ACHN (cell line): ENCODE results near the gene ZDHHC14.
"Not testable (repeated sequence)": the region's sequence is repeated elsewhere in the genome, so short reads cannot be mapped to it uniquely, and the experiment has no call there.

Experiments
- DNase-seq: peaks from one replicate; pipeline ENCODE4 v3.0.0-alpha.2; 2015
- in situ Hi-C: cut with HindIII; loops from 2 replicates; pipeline ENCODE4 v1.10.0; 2017; ENCODE audit warnings: low sequenced_read_pairs, low pct_ligation_motif_present, low pct_unique_long_range_greater_than_20kb

Gene ZDHHC14

DNA sequence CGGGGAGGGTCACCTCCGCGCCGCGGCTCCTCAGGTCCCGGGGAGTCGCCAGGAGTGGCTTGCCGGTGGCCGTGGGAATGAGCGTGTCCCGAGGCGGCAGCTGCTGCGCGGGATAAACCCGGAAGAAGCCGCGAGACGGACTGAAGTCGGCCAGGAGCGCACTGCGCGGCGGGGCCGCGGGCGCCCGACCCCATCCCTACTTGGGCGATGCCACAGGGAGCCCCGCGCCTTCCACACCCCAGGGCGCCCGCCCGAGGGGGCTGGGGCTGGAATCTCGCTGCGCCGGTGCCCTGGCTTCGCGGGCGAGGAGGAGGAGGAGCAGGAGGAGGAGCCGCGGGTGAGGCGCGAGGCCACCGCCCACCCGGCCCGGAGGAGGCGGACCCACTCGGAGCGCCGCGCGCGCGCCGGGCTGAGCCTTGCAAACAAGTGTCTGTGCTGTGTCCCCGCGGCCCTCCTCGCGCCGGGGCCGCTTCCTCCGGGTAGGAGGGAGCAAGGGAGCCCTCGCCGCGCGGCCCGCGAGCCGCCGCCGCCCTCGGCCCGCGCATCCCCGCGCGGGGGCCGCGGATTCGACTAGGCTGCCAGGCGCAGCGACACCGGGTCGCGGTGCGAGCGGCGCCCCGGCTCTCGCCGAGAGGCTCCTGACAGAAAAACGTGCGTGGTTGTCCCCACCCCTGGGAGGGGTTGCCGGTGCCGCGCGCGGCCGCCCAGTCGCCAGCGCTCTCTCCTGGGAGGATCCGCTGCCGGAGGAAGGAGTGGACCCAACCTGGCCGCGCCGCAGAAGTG lies at the start of gene ZDHHC14:
Gene ZDHHC14, plus strand, starts transcription at position 412 of the 783 bp plus-strand sequence.
- peak; percentile 82 for DNase-seq
- in situ Hi-C loops: no loop called here

DNA sequence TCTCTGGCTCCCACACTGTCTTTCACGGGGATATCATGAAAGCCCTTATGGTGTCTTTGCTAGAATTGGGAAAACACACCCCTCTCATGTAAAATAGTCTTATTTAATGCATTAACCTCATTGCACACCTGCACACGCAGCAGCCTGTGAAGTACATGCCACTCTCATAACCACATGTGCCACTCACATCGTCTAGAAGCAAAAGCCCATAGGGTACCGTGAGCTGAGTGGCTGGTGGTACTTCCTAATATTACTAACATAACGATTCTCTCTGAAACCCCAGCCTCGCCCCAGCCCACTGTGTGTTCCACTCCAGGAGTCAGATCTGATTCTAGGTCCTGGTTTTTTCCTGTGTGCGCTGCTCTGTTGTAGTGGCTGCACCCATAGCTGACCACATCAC lies 48.2 kb upstream of the ZDHHC14 start:
- no peak for DNase-seq
- in situ Hi-C loops: no loop called here

DNA sequence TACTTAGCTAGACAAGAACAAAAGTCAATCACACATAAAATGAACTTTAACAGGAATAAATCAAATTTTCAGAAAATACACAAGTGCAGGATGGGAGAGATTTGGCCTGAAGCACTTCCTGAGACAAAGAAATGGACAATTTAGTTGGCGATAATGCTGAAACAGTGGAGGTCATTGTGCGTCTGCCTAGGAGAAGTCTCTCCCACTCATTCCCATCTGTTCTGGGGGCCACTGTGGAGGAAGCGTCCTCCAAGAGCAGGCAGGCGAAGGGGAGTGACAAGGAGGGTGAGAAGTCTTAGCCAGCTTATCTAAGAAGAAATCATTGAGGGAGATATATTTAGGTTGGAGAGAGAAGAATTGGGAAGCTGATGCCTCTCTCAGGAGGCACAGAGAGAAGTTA lies 47.5 kb upstream of the ZDHHC14 start:
- in situ Hi-C loops: no loop called here
- DNase-seq: no peak

DNA sequence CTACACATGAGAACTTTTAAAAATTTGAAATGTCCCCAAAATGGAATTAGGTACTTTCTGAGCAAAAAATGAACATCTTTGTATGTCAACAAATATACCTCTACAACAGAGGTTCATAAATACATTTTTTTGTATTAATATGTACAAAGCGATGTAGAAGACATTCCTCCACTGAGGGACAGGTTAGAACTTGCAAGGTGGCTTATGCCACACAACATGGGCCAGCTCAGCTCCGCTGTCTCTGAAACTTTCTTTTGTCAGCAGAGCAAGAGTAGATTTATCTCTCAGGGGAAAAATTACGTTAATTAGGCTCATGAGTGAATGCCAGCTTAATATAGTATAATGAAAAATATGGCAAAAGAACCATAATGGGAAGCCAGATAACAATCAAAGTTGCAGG lies 47.0 kb upstream of the ZDHHC14 start:
- no peak for DNase-seq
- in situ Hi-C loops: no loop called here

DNA sequence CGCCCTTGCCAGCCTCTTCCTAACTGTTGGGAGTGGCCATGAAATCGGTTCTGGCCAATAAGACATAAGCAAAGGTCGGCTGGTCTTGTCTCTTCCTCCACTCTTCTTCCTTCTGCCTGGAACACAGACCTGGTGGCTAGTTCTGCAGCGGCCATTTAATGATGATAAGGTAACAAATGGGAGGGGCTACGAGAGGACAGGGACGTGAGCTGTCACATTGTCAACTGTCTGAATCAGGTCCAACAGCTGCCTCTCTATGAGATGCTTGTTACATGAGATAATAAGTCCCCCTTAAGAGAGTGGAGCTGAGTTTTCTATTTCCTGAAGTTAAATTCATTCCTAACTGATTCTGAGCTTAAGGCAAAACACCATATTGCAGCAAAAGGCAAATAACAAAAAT lies 45.2 kb upstream of the ZDHHC14 start:
- no peak for DNase-seq
- in situ Hi-C loops: no loop called here

DNA sequence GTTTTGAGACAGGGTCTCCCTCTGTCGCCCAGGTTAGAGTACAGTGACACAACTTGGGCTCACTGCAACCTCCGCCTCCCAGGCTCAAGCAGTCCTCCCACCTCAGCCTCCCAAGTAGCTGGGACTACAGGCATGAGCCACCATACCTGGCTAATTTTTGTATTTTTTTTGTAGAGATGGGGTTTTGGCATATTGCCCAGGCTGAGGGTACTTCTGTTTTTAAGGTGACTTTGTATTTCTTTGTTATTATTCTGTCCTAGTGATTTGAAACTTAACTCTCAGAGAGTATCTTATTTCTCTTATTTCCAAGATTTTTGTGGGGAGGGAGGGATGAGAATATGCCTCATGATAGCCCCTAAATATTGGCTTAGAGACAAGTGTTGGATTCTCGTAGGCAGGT lies 43.7 kb upstream of the ZDHHC14 start:
- in situ Hi-C loops, DNase-seq: not testable (repeated sequence)

DNA sequence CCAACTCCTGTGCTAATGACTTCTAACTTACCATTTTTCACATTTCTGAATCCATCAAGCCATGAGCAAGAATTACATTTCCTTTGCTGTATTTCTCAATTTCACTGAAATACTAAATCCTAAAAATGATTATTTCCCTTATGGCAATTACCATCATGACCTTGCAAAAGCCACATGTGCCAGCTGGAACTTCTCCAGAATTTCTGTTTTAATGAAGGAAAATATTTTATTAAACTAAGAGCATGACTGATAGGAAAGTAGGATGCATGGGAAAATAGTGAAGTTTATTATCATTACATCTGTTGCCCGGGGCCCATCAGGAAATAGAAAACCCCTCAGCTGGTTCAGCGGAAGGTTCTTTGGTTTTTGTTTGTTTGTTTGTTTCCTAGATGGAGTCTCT lies 43.2 kb upstream of the ZDHHC14 start:
- DNase-seq: no peak
- in situ Hi-C loops: no loop called here

DNA sequence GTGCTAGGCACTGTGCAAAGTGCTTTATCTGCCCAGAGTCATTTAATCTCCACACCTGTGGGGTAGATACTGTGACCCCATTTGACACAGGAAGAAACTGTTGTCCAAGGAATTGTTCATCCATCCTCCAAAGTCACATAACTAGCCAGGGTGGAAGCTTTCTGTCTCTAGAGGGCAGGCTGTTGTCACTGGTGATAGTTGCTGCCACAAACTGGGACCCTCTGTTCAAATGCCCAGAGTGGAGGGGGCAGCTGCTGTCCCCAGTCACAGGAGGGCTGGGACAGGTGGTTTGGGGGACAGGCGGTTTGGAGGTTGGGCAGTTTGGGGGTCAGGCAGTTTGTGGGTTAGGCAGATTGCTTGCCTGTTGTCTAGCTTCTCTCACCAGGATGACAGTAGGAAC lies 41.6 kb upstream of the ZDHHC14 start:
- in situ Hi-C loops: no loop called here
- DNase-seq: no peak

DNA sequence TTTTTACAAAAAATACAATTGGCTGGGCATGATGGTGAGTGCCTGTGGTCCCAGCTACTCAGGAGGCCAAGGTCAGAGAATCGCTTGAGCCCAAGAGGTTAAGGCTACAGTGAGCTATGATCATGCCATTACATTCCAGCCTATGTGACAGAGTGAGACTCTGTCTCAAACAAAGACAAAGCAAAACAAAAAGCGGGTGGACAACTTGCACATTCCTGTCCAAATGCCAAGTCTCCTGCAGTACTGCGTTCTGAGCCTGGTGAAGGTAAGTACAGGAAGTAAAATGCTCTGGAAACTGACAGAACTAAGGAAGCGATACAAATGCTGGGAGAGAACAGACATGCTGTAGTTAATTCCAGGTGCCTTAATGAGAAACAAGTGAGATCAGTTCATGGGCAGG lies 37.3 kb upstream of the ZDHHC14 start:
- no peak for DNase-seq
- in situ Hi-C loops: no loop called here

DNA sequence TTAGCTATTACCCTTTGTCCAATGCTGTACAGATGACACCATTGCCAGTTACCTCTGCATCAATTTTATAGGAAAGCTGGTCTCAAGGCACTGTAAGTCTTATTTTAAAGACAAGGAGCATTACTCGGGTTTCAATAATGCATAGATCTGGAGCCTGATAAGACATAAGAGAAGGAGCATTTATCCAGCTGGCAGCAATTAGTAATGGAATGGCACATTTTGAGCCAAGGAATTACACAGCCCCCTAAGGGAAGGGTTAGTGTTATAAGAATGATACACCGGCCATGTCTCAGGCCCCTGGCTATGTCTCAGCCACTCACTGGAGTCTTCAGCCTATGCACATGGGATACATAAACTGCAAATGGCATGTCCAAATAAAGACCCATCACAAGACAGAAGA lies 34.6 kb upstream of the ZDHHC14 start:
- DNase-seq: no peak
- in situ Hi-C loops: no loop called here

DNA sequence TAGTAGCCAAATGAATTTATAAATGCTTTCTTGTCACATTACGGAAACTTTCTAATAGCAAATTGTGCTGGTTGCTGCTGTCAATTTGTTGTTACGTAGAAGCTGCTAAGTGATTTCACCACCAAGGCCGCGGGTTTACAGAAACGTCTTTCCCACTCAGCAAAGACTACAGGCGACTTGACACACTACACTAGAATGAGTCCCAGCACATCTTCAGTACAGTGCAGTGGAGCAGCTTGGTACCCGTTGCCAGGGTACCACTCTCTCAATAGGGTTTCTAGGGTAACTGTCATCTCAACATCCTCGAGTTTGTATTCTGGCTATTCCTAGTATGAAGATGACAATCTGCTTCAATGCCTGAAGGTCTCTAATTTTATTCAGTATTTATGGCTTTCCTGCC lies 22.7 kb upstream of the ZDHHC14 start:
- in situ Hi-C loops: no loop called here
- no peak for DNase-seq

DNA sequence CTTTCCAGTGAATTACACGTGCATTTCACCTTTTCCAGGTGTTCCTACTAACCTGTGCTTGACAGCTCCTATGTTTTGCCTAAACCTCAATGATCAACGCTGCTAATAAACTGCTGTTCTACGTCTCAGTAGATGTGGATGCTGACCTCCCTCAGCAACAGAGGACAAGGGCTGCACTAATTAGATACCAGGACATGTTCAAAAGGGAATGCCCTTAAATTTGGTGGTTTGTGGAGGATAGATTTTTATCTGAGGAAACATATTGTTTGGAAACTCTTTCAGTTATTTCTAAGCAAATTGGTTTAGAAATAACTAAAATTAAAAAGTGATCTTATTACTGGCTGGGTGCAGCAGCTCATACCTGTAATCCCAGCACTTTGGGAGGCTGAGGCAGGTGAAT lies 19.1 kb upstream of the ZDHHC14 start:
- in situ Hi-C loops: no loop called here
- no peak for DNase-seq

DNA sequence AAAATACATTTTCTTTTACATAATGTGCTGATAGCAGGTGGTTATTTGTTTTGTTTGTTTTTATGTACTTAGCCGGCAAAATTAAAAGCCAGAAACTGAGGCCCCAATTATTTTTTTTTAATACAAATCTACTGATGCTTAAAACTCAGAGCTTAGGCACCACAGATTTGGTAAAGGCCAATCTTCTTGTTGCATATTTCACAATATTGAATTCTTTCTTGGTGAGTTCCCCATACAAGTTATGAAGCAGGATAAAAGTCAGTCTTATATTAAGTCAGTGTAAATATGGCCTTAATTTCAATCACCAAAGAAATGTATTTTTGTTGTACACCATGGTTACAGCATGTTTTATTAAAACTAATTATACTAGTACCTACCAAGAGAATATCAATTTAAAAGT lies 16.3 kb upstream of the ZDHHC14 start:
- DNase-seq: no peak
- in situ Hi-C loops: no loop called here

DNA sequence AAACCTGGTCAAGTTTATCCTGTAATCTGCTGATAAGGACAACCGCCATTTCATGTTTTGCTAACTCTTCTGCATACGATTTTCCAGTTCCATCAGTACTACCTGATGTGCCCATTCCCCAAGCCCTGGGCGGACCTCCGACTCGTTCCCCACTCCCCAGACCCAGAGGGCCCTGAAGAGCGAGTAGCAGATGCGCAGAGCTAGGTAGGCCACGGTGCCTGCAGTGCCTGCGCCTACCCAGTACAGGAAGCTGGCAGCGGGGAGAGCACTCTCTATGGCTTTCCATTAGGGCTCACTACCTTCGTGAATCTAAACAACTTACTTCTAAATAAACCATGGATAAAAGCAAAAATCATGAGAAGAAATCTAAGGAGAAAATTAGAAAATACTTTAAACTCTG lies 14.3 kb upstream of the ZDHHC14 start:
- DNase-seq: no peak
- in situ Hi-C loops: no loop called here

DNA sequence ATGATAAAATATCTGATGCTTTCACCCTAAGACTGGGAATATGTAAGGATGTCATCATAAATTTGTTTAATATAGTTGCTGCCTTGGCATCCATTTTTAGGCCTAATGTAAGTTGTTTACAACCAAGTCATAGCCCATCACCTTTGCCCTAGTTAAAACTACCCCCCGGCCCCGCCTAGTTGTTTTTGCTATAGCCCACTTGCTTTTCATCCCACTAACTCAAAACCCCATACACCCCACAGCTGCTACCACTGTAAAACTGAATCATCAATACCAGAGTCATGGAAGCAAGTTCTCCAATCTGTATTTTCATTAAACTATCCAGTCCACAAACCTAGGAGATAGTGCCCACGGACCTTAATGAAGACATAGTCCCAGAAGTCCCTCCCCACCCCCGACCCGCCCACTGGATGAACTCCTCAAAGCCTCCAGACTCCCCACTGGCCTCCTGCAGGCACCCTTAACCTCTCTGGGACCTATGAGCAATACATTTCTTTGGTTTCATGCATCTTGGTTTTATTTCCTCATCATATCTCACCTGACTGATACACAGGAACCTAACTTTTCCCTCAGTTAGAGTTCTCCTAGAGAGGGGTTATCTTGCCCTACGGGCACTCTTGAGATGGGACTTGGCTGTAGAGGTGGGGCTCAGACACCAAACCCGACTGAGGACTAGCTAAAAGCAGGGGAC lies 12.5 kb upstream of the ZDHHC14 start:
- no peak for DNase-seq
- in situ Hi-C loops: no loop called here

DNA sequence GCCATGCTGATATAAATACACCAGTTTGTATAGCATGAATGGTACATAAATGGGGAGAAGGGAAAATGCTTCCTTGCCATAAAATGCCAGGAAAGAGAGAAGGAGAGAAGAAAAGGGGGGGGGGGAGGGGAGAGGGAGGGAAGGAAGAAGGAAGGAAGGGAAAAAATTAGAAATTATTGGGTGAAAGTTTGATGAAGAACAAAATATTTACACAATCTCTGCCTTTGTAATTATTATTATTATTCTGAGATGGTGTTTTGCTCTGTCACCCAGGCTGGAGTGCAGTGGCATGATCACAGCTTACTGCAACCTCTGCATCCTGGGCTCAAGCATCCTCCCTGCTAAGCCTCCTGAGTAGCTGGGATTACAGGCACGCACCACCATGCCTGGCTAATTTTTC lies 10.2 kb upstream of the ZDHHC14 start:
- DNase-seq: no peak
- in situ Hi-C loops: no loop called here

DNA sequence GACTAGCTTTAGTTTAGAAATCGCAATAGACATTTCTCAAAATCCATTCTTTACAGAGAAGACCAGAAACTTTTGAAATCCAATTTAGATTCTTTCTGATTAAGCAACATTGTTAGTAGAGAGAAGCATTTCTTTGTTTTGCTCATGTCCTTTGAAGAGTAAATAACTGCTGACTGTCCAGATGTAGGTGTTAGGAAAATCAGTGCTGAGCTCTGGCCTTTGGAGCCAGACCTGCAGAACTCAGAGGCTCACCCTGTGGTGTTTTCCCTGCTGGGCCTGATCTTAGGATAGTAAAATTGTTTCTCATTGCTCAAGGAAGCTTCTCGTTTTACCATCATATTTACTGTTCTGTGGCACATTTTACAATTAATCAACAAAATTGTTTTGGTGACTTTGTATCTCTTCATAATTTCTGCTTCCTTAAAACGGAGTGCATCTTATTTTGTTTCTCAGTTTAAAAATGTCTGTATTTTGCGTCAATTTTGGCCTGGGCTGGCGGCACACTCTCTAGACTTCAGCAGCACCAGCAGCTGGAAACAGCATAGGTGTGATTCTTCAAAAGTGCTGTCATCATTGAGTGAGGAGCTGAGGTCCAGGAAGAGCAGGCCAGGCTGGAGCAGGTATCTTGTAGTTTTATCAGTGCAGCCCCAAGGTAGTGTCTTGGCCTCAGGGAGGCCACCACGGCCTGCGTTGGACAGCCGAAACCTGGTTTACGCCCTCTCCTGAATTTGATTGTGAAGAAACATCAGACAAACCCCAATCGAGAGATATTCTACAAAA lies 8.3 kb upstream of the ZDHHC14 start:
- DNase-seq: no peak
- in situ Hi-C loops: no loop called here

DNA sequence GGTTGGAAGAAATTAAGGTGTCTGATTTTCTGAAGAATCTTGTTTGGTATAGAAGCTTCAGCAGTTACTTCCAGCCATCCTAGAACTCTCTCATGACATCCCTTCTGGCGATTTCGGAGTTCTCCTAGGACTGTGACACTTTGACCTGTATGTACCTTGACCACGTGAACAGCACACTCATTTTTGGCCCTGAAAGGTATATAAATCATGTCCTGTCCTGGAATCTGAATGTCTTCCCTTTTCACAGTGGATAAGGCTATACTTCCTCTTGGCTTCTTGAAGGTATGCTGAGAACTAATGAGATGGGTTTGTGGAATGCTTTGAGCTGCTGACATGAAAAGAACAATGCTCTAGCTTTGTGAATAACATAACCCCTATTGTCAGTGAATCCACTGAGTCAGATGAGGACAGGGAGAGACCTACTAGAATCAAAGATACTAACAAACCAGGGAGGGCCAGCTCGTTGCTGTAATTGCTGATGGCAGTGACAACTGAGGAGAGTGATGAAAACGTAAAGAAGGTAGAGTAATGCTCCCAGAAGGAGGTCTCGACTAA lies 6.0 kb upstream of the ZDHHC14 start:
- in situ Hi-C loops: no loop called here
- DNase-seq: no peak

DNA sequence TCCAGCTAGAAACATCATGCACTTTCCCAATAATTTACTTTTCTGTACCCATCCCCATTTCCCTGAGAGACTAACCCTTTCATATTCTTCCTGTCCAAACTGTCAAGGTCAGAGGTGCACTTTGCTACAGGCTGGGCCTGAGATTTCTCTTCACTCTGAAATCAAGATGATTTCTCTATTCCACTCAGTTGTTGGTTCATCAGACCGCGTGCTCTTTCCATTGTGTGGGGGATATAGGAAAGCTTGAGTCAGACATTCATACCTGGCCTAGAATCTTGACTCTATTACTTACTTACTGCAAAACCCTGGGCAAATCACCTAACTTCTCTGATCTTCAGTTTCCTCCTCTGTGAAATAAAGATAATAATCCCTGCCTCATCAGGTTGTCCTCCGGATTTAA lies 4.7 kb upstream of the ZDHHC14 start:
- in situ Hi-C loops: no loop called here
- no peak for DNase-seq
